ENCODE measurements around the gene SRGAP3.

Gene SRGAP3

GRCh38 chr3:9271903-9272302 is 22.5 kb upstream of the SRGAP3 start:
- TF ChIP-seq CTCF (IDR thresholded peaks at IDR 0.05) (no peak), ZFX (IDR thresholded peaks at IDR 0.05; ENCODE audit: borderline replicate concordance) (no peak)

GRCh38 chr3:9270704-9271103 is 21.3 kb upstream of the SRGAP3 start:
- H3K27ac ChIP-seq, result no peak overlapping the region
- TF ChIP-seq CTCF (IDR thresholded peaks at IDR 0.05), result no peak
- TF ChIP-seq ZFX (IDR thresholded peaks at IDR 0.05; ENCODE audit: borderline replicate concordance), result no peak

More at GRCh38 chr3:9271903-9272302, 22.5 kb upstream of the SRGAP3 start:
- no peak overlapping the region for H3K27ac ChIP-seq

GRCh38 chr3:9266716-9267115 is 17.3 kb upstream of the SRGAP3 start:
- TF ChIP-seq ZFX (IDR thresholded peaks at IDR 0.05; ENCODE audit: borderline replicate concordance), result no peak
- TF ChIP-seq CTCF (IDR thresholded peaks at IDR 0.05), result no peak

GRCh38 chr3:9260305-9260704 is 10.9 kb upstream of the SRGAP3 start:
- TF ChIP-seq ZFX (IDR thresholded peaks at IDR 0.05; ENCODE audit: borderline replicate concordance) (no peak), CTCF (IDR thresholded peaks at IDR 0.05) (no peak)
- H3K27ac ChIP-seq, result no peak overlapping the region

More at GRCh38 chr3:9266716-9267115, 17.3 kb upstream of the SRGAP3 start:
- no peak overlapping the region for H3K27ac ChIP-seq

- no peak overlapping the region for H3K27ac ChIP-seq
- TF ChIP-seq ZFX (IDR thresholded peaks at IDR 0.05; ENCODE audit: borderline replicate concordance), result no peak
- TF ChIP-seq CTCF (IDR thresholded peaks at IDR 0.05), result no peak
These were observed 7.6 kb upstream of the SRGAP3 start for GRCh38 chr3:9257092-9257491.

GRCh38 chr3:9255976-9256375 is 6.5 kb upstream of the SRGAP3 start:
- TF ChIP-seq ZFX (IDR thresholded peaks at IDR 0.05; ENCODE audit: borderline replicate concordance) (no peak), CTCF (IDR thresholded peaks at IDR 0.05) (no peak)
- no peak overlapping the region for H3K27ac ChIP-seq

GRCh38 chr3:9254764-9255163 is 5.3 kb upstream of the SRGAP3 start:
- no peak overlapping the region for H3K27ac ChIP-seq
- no peak for TF ChIP-seq ZFX (IDR thresholded peaks at IDR 0.05; ENCODE audit: borderline replicate concordance)
- TF ChIP-seq CTCF (IDR thresholded peaks at IDR 0.05), result no peak
